ENCODE data around the gene TLN1. TPM values are rescaled to one million over a fixed set of nuclear protein-coding genes. Genes with fewer than 3 reads are reported as not detected.

The TLN1 gene
- total and polyA plus RNA-seq, 2 of the 8 experiments (the other 6 are each of a cell fraction or from before 2014, with no cell fraction given), result 28.1 to 90.1 TPM

DNA sequence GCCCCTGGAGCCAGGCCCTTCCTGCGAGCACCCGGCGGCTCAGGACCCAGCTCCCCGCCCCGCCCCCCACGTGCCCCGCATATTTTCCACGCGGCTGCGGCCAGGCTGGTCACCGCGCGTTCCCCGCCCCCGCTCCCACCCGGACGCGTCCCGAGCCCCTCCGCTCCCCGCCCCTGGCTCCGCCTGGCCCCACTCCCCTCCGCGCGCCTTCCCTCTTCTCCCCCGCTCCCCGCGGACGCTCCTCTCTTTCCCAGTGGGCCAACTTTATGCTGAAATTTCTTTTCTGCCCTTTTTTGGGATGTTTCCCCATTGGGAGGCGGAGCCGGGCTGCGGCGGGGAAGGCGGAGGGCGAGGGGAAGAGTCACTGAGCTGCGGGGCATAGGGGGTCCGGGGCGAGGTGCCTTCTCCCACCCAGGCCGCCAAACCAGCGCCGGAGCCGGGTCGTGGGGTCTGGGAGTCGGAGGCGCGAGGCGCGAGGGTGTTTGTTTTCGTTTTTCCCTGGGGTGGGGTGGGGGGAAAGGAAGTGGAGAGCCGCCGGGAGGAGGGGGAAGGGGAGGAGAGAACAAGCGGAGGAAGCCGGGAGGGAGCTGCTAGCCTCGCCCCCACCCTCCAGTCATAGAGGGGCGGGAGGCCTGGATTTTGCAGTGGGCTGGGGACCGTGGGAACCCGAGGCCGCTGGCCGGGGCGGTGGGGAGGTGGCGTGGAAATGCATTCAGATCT lies 41.2 kb downstream of the TLN1 start:
- no peaks in the 10 kb centered on the region for H3K9me3 ChIP-seq (ENCODE audit: insufficient read depth in 2 of 2, low read depth in 1 of 2, low read length in 1 of 2)
- H2AK5ac ChIP-seq (ENCODE audit: low read depth, low read length), result no peak overlapping the region
- no peak overlapping the region for H4K8ac ChIP-seq (ENCODE audit: extremely low read depth, insufficient read depth, low read length)
- H2BK20ac ChIP-seq (ENCODE audit: low read length), result 0 out of 2 replicates have a peak overlapping the region, but pooled peaks have one; percentile 1
- H3K4me1 ChIP-seq (replicated peaks in 1 of 4; ENCODE audit: control insufficient read depth in 3 of 4, insufficient read depth in 4 of 4, low read length in 3 of 4), result peaks cover 6 to 15% (median 8%) of the 10 kb centered on the region in 4 experiments; a peak in 6 of 7 replicates
- 0 out of 2 replicates have a peak overlapping the region, but pooled peaks have one; percentile 98 for H2BK15ac ChIP-seq (ENCODE audit: low read length)
- H2BK12ac ChIP-seq (ENCODE audit: low read depth, low read length), result peak overlapping the region; percentile 45; the same call in 1 of the 2 replicates
- WGBS, 2 experiments (ENCODE audit: extremely low coverage in 1 of 2, insufficient coverage in 1 of 2, insufficient read length in 1 of 2, insufficient replicate concordance in 2 of 2, low coverage in 1 of 2, low lambda C conversion rate in 2 of 2, missing lambda C conversion rate in 1 of 2), result 1% methylated on average over 26 of the region's 61 CpGs; no CpG with 5 or more reads in 1 of the 2 experiments
- peak in 1 of 2 experiments; percentile 84 for DNase-seq (ENCODE audit: low read depth in 1 of 2, low spot score in 2 of 2)
- ChIA-PET POLR2A (ENCODE audit: partially characterized antibody) (interaction anchor here (0.9 to 14.9 kb wide), 19 partner anchors 10 to 611 kb away, joined by 3 to 158 read pairs (median 5); partner anchors contain the start of genes ARHGEF39, CA9, CCDC107 and CREB3), CTCF (ENCODE audit: partially characterized antibody) (interaction anchor here (0.8 to 14.1 kb wide), 12 partner anchors 10 to 213 kb away, joined by 3 to 347 read pairs (median 7); partner anchors contain the start of genes ARHGEF39, CA9, CCDC107 and RMRP)
- peak overlapping the region; percentile 72 to 99 (median 82) for H3K4me3 ChIP-seq (ENCODE audit: extremely low read depth in 1 of 4, insufficient read depth in 2 of 4, low read depth in 3 of 4, low read length in 4 of 4)
- H2BK5ac ChIP-seq (ENCODE audit: low read depth, low read length), result peak overlapping the region; percentile 60; the same call in 1 of the 2 replicates
- H2BK120ac ChIP-seq (replicated peaks; ENCODE audit: low read depth, low read length), result no peak overlapping the region
- peaks cover 5 to 8% of the 10 kb centered on the region in 2 experiments for H4K20me1 ChIP-seq (replicated peaks in 1 of 2; ENCODE audit: control insufficient read depth in 1 of 2, insufficient read depth in 2 of 2, low read length in 2 of 2)
- H3K18ac ChIP-seq (ENCODE audit: extremely low read depth, low read length), result peak overlapping the region; percentile 88
- peak overlapping the region; percentile 84 to 90 for H3K4me2 ChIP-seq (ENCODE audit: insufficient read depth in 1 of 2, low read depth in 2 of 2, low read length in 2 of 2)
- H4K5ac ChIP-seq (ENCODE audit: insufficient read length, low read depth, low read length), result peak overlapping the region; percentile 62
- peaks cover 2% of the 10 kb centered on the region; the same call in 1 of the 2 replicates for H3K79me1 ChIP-seq (ENCODE audit: low read depth, low read length)
- no peak for FAIRE-seq
- H3K14ac ChIP-seq (ENCODE audit: insufficient read length), result no peak overlapping the region
- H3K79me2 ChIP-seq (ENCODE audit: control insufficient read depth in 1 of 2, insufficient read depth in 2 of 2, low read length in 2 of 2), result peaks cover 0 to 21% of the 10 kb centered on the region in 2 experiments; a peak in 2 of 4 replicates
- H3K36me3 ChIP-seq (ENCODE audit: control insufficient read depth in 2 of 4, insufficient read depth in 4 of 4, low read length in 3 of 4), result peaks cover 0 to 7% (median 5%) of the 10 kb centered on the region in 4 experiments; a peak in 5 of 8 replicates
- peak overlapping the region; percentile 95 for H2AFZ ChIP-seq (ENCODE audit: low read length)
- no peaks in the 10 kb centered on the region for H3K27me3 ChIP-seq (replicated peaks in 1 of 4; ENCODE audit: control insufficient read depth in 3 of 4, extremely low read depth in 1 of 4, insufficient read depth in 3 of 4, low read length in 3 of 4)
- H3K23me2 ChIP-seq (ENCODE audit: low read depth, low read length), result peaks cover 12% of the 10 kb centered on the region
- H3K56ac ChIP-seq (replicated peaks; ENCODE audit: insufficient read length, low read depth, low read length), result peak overlapping the region; percentile 46
- H4K91ac ChIP-seq (replicated peaks; ENCODE audit: insufficient read length, low read length), result no peak overlapping the region
- H3K4ac ChIP-seq (replicated peaks; ENCODE audit: insufficient read length, low read depth, low read length), result peak overlapping the region; percentile 4
- no peak overlapping the region for H3K27ac ChIP-seq (ENCODE audit: low read depth, low read length)
- peak overlapping the region in 2 of 4 experiments; percentile 12 to 45; a peak in 1 of 7 replicates for H3K9ac ChIP-seq (replicated peaks in 1 of 4; ENCODE audit: extremely low read depth in 1 of 4, low read depth in 3 of 4, low read length in 3 of 4)
- no peak overlapping the region for H3K23ac ChIP-seq (ENCODE audit: insufficient read length)
- TF ChIP-seq JUN (IDR thresholded peaks at IDR 0.05; ENCODE audit: low read depth, low read length), result no peak
- TF ChIP-seq, protein P1, sequence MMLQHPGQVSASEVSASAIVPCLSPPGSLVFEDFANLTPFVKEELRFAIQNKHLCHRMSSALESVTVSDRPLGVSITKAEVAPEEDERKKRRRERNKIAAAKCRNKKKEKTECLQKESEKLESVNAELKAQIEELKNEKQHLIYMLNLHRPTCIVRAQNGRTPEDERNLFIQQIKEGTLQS (IDR thresholded peaks at IDR 0.05; ENCODE audit: insufficient read depth, low read depth, low read length), result no peak
- TF ChIP-seq EGR1 (IDR thresholded peaks at IDR 0.05; ENCODE audit: borderline replicate concordance, low read depth, low read length), result no peak
- no peak for TF ChIP-seq RXRA (IDR thresholded peaks at IDR 0.05; ENCODE audit: insufficient read depth, low read depth, low read length)
- TF ChIP-seq CTBP2 (IDR thresholded peaks at IDR 0.05; ENCODE audit: borderline replicate concordance, insufficient read depth, insufficient read length, low read length), result no peak
- TF ChIP-seq SIN3A (conservative IDR thresholded peaks at IDR 0.05 in 1 of 2, IDR thresholded peaks at IDR 0.05 in 1 of 2; ENCODE audit: low read depth in 1 of 2, low read length in 2 of 2), result 0 out of 4 replicates have a peak, but pooled peaks of 1 of the 2 experiments have one; percentile 45
- no peak for TF ChIP-seq SIX5 (IDR thresholded peaks at IDR 0.05; ENCODE audit: low read depth, low read length)
- TF ChIP-seq POLR2A (IDR thresholded peaks at IDR 0.05; ENCODE audit: control extremely low read depth in 1 of 2, low read depth in 2 of 2, low read length in 2 of 2), result no peak
- TF ChIP-seq TAF1 (IDR thresholded peaks at IDR 0.05; ENCODE audit: low read depth, low read length), result peak; percentile 17; the same call in 1 of the 2 replicates
- TF ChIP-seq NRF1 (IDR thresholded peaks at IDR 0.05; ENCODE audit: low read depth, low read length), result no peak
